VCaP (cell line): ENCODE data around the gene RBBP5.

ENCODE experiments used
- H3K27ac ChIP-seq: fragments of 450-650 bp; 2 replicates; pipeline ENCODE4 v1.5.1; 2017
- CTCF ChIP-seq: fragments of 450-650 bp; conservative IDR thresholded peaks from 2 replicates; pipeline ENCODE4 v1.5.1; 2017; ENCODE audit warnings: mild to moderate bottlenecking, moderate library complexity

RBBP5 gene

DNA sequence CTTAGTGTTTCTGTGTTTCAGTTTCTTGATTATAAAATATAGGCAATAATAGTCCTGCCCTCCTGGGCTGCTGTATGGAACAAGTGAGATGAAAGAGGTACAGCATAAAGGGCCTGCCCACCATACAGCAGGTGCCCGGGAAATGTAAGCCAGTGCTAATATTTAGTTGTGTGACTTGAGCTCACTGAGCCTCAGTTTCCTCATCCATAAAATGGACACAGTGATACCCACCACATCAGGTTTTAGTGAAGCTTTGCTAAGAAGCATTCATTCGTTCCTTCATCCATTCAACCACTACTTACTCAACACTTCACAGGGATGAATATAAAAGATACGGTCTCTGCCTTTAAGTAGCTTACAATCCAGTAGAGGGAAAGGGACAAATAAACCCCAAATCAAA is 58.9 kb downstream of the RBBP5 start:
- no peak overlapping the region for H3K27ac ChIP-seq
- no peak for TF ChIP-seq CTCF

DNA sequence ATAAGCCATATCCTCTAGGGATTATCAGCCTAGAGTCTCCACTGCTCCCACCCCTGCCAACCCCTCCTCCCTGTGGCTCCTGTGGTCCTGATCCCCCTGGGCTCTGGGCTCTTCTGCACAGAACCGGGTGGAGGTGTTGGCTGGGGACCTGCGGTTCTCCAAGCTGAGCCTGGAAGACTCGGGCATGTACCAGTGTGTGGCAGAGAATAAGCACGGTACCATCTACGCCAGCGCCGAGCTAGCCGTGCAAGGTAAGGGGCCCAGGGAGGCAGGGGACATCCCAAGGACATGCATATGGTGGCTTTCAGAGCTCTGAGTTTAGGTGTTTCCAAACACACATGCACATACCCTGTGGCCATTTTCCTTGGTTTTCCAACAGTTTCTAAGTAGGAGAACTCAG is 59.5 kb downstream of the RBBP5 start:
- no peak overlapping the region; the same call in 1 of the 2 replicates for H3K27ac ChIP-seq
- no peak for TF ChIP-seq CTCF

DNA sequence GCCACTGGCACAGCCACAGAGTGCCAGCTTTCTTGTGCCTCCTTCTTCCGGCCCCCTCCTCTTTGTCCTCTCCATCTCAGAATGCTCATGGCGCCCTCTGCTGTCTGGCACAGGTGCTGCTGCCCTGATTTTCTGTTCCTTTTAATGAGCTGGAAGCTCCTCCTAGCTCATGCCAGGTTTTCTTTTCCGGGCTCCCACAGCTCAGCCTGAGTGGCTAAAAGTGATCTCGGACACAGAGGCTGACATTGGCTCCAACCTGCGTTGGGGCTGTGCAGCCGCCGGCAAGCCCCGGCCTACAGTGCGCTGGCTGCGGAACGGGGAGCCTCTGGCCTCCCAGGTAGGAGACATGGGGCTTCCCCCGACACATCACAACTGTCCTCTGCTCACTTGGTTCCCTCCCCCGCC is 60.1 kb downstream of the RBBP5 start:
- H3K27ac ChIP-seq: peak overlapping the region; percentile 38; the same call in 1 of the 2 replicates
- peak; percentile 91 for TF ChIP-seq CTCF

DNA sequence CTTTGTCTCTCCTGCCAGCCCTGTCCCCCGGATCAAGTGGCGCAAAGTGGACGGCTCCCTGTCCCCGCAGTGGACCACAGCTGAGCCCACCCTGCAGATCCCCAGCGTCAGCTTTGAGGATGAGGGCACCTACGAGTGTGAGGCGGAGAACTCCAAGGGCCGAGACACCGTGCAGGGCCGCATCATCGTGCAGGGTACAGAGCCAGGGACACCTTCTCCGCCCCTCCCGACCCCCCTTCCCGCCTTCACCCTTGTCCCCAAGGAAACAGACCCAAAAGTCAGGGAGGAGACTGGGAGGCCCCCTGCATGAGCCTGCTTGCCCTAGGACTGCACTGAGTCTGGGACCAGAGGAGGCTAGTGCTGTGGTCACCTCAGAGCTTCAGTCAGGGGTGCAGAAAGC is 60.6 kb downstream of the RBBP5 start:
- peak overlapping the region; percentile 38; the same call in 1 of the 2 replicates for H3K27ac ChIP-seq
- TF ChIP-seq CTCF: no peak

DNA sequence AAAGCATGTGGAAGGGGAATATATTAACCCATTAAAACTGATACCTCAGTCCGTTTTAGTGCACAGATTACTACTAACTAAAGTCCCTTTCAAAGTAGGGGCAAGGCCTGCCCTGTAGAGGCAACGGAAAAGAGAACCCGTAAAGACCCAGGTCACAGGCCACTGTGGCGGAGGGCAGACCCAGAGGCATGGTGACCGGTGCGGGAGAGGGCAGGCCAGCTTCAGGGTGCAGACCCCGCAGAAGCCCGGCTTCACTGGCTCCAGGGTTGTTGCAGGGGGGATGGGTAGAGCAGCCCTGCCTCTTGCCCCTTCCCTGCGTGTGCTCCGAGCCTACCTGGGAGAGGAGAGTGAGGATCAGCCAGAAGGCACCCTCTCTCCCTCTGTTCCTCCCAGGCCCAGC is 61.0 kb downstream of the RBBP5 start:
- no peak for TF ChIP-seq CTCF
- H3K27ac ChIP-seq: peak overlapping the region; percentile 38; the same call in 1 of the 2 replicates

- no peak for TF ChIP-seq CTCF
These were observed 62.1 kb downstream of the RBBP5 start for GRCh38 chr1:205059660-205060059.

GRCh38 chr1:205058853-205059252 is 62.9 kb downstream of the RBBP5 start:
- no peak for TF ChIP-seq CTCF
- H3K27ac ChIP-seq: no peak overlapping the region

More at GRCh38 chr1:205059660-205060059, 62.1 kb downstream of the RBBP5 start:
- H3K27ac ChIP-seq: no peak overlapping the region
